ENCODE results near the gene PROC. TPM values are rescaled to one million over a fixed set of nuclear protein-coding genes. Genes with fewer than 3 reads are reported as not detected.

Gene PROC
- total and polyA plus RNA-seq, 2 of the 4 experiments (the other 2 are of a cell fraction): 0.07 TPM; not detected in 1

DNA sequence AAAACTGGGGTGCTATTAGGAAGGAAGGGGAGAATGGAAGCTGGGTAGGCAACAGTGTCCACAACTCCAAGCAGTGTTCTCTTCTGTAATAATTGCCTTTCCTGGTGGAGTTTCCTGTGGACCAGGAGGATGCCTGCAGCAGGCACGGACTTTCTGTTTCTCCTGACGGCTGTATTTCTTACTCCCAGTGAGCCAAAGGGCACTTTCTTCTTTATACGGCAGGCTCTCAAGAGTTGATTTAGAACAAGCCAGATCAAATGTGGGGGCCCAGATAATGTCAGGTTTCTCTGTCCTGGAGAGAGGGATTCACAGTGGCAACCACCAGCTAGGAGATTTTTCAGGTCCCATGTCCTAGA lies 13.0 kb upstream of the PROC start:
- H3K23ac ChIP-seq (ENCODE audit: low read depth, low read length): 0 out of 2 replicates have a peak overlapping the region, but pooled peaks have one; percentile 25
- dilution Hi-C loops (cut with HindIII; ENCODE audit: low sequenced_read_pairs, unreplicated experiment): no loop called here

More for the DNA sequence above, 13.0 kb upstream of the PROC start:
- no peak overlapping the region; a peak in 1 of 4 replicates for H4K8ac ChIP-seq (ENCODE audit: low read depth in 2 of 2, low read length in 2 of 2)
- no peak overlapping the region for H2BK15ac ChIP-seq (ENCODE audit: low read depth, low read length)
- no TSS peak for BruUV-seq (replicated peaks)
- no peak overlapping the region for H3K18ac ChIP-seq (ENCODE audit: low read depth, low read length)
- H3K9ac ChIP-seq (ENCODE audit: low read depth, low read length): no peak overlapping the region
- H2BK120ac ChIP-seq (ENCODE audit: low read depth, low read length): peak overlapping the region; percentile 17
- no peak overlapping the region for H2BK20ac ChIP-seq (ENCODE audit: low read depth, low read length)
- H2AK9ac ChIP-seq (replicated peaks; ENCODE audit: low read depth, low read length, poor library complexity): no peak overlapping the region
- no peak overlapping the region for H3K4me3 ChIP-seq (ENCODE audit: insufficient read depth, low read depth, low read length)
- no peaks in the 10 kb centered on the region for H3K27me3 ChIP-seq (ENCODE audit: control insufficient read depth, insufficient read depth, low read length)
- H3K14ac ChIP-seq (replicated peaks; ENCODE audit: low read depth, low read length): no peak overlapping the region
- no peaks in the 10 kb centered on the region for H3K9me3 ChIP-seq (ENCODE audit: control insufficient read depth, insufficient read depth, low read length)
- H4K20me1 ChIP-seq (ENCODE audit: insufficient read depth, low read length): no peaks in the 10 kb centered on the region
- in situ Hi-C loops (cut with MboI; ENCODE audit: low sequenced_read_pairs): no loop called here
- ChIA-PET POLR2A (ENCODE audit: unreplicated experiment) (no interaction called here), CTCF (no interaction called here)
- H2AK5ac ChIP-seq (ENCODE audit: low read depth, low read length): 0 out of 2 replicates have a peak overlapping the region, but pooled peaks have one; percentile 22
- WGBS, 2 experiments (ENCODE audit: extremely low coverage in 2 of 2, insufficient read length in 1 of 2): 80% methylated on average over 1 of the region's 3 CpGs; no CpG with 5 or more reads in 1 of the 2 experiments
- H3K4me1 ChIP-seq (ENCODE audit: control insufficient read depth, insufficient read depth, low read length): peaks cover 16% of the 10 kb centered on the region
- ATAC-seq (ENCODE audit: low read depth) (no peak), DNase-seq (no peak)
- H4K5ac ChIP-seq (ENCODE audit: low read depth, low read length): no peak overlapping the region
- no peak overlapping the region; the same call in 1 of the 2 replicates for H3K4ac ChIP-seq (ENCODE audit: low read depth, low read length)
- H3K79me1 ChIP-seq (ENCODE audit: low read depth in 1 of 2, low read length in 2 of 2): peaks cover 0 to 6% of the 10 kb centered on the region in 2 experiments; a peak in 1 of 4 replicates
- H3K36me3 ChIP-seq (ENCODE audit: control insufficient read depth, insufficient read depth, low read length): no peaks in the 10 kb centered on the region
- H2BK5ac ChIP-seq (ENCODE audit: low read depth, low read length, poor library complexity, severe bottlenecking): no peak overlapping the region
- no peak overlapping the region for H3K27ac ChIP-seq (ENCODE audit: insufficient read depth, low read length)
- H3K4me2 ChIP-seq (ENCODE audit: low read depth, low read length): no peak overlapping the region
- intact Hi-C loops (cut with micrococcal nuclease): no loop called here
- peak overlapping the region; percentile 25 for H2AFZ ChIP-seq (replicated peaks; ENCODE audit: low read length, poor library complexity)
- peak overlapping the region; percentile 4; the same call in 1 of the 2 replicates for H4K91ac ChIP-seq (ENCODE audit: insufficient read depth, low read depth, low read length)
- H3K9me1 ChIP-seq (ENCODE audit: insufficient read depth, low read length): peaks cover 25% of the 10 kb centered on the region
- H3K56ac ChIP-seq (ENCODE audit: extremely low read depth, insufficient read depth, low read length): no peak overlapping the region
- TF ChIP-seq POLR2A (IDR thresholded peaks at IDR 0.05; ENCODE audit: low read depth, low read length) (no peak), FOS (IDR thresholded peaks at IDR 0.05; ENCODE audit: low read depth, low read length) (no peak), CEBPB (IDR thresholded peaks at IDR 0.05; ENCODE audit: low read depth, low read length) (no peak), MAFK (IDR thresholded peaks at IDR 0.05; ENCODE audit: low read depth, low read length) (no peak), CHD1 (IDR thresholded peaks at IDR 0.05; ENCODE audit: low read depth, low read length) (no peak), BHLHE40 (IDR thresholded peaks at IDR 0.05; ENCODE audit: low read depth, low read length) (no peak), RAD21 (IDR thresholded peaks at IDR 0.05; ENCODE audit: low read length) (no peak), RFX5 (IDR thresholded peaks at IDR 0.05; ENCODE audit: low read depth, low read length) (no peak), SMC3 (IDR thresholded peaks at IDR 0.05; ENCODE audit: low read depth, low read length) (no peak), MXI1 (IDR thresholded peaks at IDR 0.05; ENCODE audit: borderline replicate concordance, low read depth, low read length) (no peak), NFE2L2 (IDR thresholded peaks at IDR 0.05; ENCODE audit: low read depth, low read length) (no peak), RCOR1 (IDR thresholded peaks at IDR 0.05; ENCODE audit: insufficient replicate concordance, low read length) (no peak), MAZ (IDR thresholded peaks at IDR 0.05; ENCODE audit: borderline replicate concordance, low read depth, low read length) (no peak)
- TF ChIP-seq, protein P1, sequence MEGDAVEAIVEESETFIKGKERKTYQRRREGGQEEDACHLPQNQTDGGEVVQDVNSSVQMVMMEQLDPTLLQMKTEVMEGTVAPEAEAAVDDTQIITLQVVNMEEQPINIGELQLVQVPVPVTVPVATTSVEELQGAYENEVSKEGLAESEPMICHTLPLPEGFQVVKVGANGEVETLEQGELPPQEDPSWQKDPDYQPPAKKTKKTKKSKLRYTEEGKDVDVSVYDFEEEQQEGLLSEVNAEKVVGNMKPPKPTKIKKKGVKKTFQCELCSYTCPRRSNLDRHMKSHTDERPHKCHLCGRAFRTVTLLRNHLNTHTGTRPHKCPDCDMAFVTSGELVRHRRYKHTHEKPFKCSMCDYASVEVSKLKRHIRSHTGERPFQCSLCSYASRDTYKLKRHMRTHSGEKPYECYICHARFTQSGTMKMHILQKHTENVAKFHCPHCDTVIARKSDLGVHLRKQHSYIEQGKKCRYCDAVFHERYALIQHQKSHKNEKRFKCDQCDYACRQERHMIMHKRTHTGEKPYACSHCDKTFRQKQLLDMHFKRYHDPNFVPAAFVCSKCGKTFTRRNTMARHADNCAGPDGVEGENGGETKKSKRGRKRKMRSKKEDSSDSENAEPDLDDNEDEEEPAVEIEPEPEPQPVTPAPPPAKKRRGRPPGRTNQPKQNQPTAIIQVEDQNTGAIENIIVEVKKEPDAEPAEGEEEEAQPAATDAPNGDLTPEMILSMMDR (conservative IDR thresholded peaks at IDR 0.05; ENCODE audit: low read depth, low read length): no peak
- TF ChIP-seq, protein P2, sequence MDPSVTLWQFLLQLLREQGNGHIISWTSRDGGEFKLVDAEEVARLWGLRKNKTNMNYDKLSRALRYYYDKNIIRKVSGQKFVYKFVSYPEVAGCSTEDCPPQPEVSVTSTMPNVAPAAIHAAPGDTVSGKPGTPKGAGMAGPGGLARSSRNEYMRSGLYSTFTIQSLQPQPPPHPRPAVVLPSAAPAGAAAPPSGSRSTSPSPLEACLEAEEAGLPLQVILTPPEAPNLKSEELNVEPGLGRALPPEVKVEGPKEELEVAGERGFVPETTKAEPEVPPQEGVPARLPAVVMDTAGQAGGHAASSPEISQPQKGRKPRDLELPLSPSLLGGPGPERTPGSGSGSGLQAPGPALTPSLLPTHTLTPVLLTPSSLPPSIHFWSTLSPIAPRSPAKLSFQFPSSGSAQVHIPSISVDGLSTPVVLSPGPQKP (IDR thresholded peaks at IDR 0.05; ENCODE audit: borderline replicate concordance, low read depth, low read length): no peak
- TF ChIP-seq, protein P3, sequence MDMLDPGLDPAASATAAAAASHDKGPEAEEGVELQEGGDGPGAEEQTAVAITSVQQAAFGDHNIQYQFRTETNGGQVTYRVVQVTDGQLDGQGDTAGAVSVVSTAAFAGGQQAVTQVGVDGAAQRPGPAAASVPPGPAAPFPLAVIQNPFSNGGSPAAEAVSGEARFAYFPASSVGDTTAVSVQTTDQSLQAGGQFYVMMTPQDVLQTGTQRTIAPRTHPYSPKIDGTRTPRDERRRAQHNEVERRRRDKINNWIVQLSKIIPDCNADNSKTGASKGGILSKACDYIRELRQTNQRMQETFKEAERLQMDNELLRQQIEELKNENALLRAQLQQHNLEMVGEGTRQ (IDR thresholded peaks at IDR 0.05; ENCODE audit: low read depth, low read length): no peak

Data from IMR-90 (cell line).